MM.1S (cell line): ENCODE results near the gene KCNQ4.

Experiments
- DNase-seq: peaks from one replicate; pipeline ENCODE4 v3.0.0-alpha.2; 2015
- H2AFZ ChIP-seq: fragments of 300-600 bp; sonication (generic); 2 replicates; pipeline ENCODE4 v1.6.0; 2016; ENCODE audit warnings: antibody characterized with exemption, low read length
- H3F3A ChIP-seq: fragments of 300-600 bp; sonication (generic); 2 replicates; pipeline ENCODE4 v1.6.1; 2016; ENCODE audit warnings: mild to moderate bottlenecking, antibody characterized with exemption, low read length, moderate library complexity, mixed read lengths; ENCODE audit not compliant: insufficient read depth
- H3K27ac ChIP-seq: fragments of 300-600 bp; sonication (generic); 2 replicates; pipeline ENCODE4 v1.5.1; 2016; ENCODE audit warnings: mild to moderate bottlenecking, low read length
- H3K27me3 ChIP-seq: fragments of 300-600 bp; sonication (generic); replicated peaks from 2 replicates; pipeline ENCODE4 v1.6.0; 2016; ENCODE audit warnings: low read length; ENCODE audit not compliant: insufficient read depth
- H3K36me3 ChIP-seq: fragments of 300-600 bp; sonication (generic); replicated peaks from 2 replicates; pipeline ENCODE4 v1.6.1; 2016; ENCODE audit warnings: mild to moderate bottlenecking, low read length, mixed read lengths; ENCODE audit not compliant: insufficient read depth
- H3K4me1 ChIP-seq: fragments of 300-600 bp; sonication (generic); 2 replicates; pipeline ENCODE4 v1.6.1; 2016; ENCODE audit warnings: low read length, mixed read lengths
- H3K4me2 ChIP-seq: fragments of 300-600 bp; sonication (generic); 2 replicates; pipeline ENCODE4 v1.6.0; 2016; ENCODE audit warnings: low read depth, low read length
- H3K4me3 ChIP-seq: fragments of 300-600 bp; sonication (generic); 2 replicates; pipeline ENCODE4 v1.5.1; 2016; ENCODE audit warnings: low read length, mixed read lengths
- H3K79me2 ChIP-seq: fragments of 300-600 bp; sonication (generic); 2 replicates; pipeline ENCODE4 v1.6.1; 2016; ENCODE audit warnings: mixed run types, low read length, mixed read lengths
- H3K9ac ChIP-seq: fragments of 300-600 bp; sonication (generic); 2 replicates; pipeline ENCODE4 v1.6.1; 2016; ENCODE audit warnings: low read length, mixed read lengths
- H3K9me2 ChIP-seq: fragments of 300-600 bp; sonication (generic); replicated peaks from 2 replicates; pipeline ENCODE4 v1.6.1; 2016; ENCODE audit warnings: mild to moderate bottlenecking, low read length, mixed read lengths; ENCODE audit not compliant: insufficient read depth
- H3K9me3 ChIP-seq: fragments of 300-600 bp; sonication (generic); replicated peaks from 2 replicates; pipeline ENCODE4 v1.6.1; 2016; ENCODE audit warnings: mild to moderate bottlenecking, low read length, mixed read lengths; ENCODE audit not compliant: insufficient read depth
- H4K20me1 ChIP-seq: fragments of 300-600 bp; sonication (generic); 2 replicates; pipeline ENCODE4 v1.6.1; 2016; ENCODE audit warnings: mild to moderate bottlenecking, low read length, moderate library complexity, mixed read lengths; ENCODE audit not compliant: insufficient read depth
- CTCF ChIP-seq: fragments of 300-600 bp; sonication (generic); IDR thresholded peaks from 2 replicates; pipeline ENCODE4 v1.5.1; 2016; ENCODE audit warnings: antibody characterized with exemption, low read length, mixed read lengths
- EZH2 ChIP-seq: fragments of 300-600 bp; sonication (generic); optimal IDR thresholded peaks from 2 replicates; pipeline ENCODE3; 2017; ENCODE audit warnings: low read depth, mild to moderate bottlenecking, antibody characterized with exemption, low read length, mixed read lengths
- EZH2phosphoT487 ChIP-seq: fragments of 300-600 bp; sonication (generic); IDR thresholded peaks from 2 replicates; pipeline ENCODE4 v1.6.1; 2018; ENCODE audit warnings: antibody characterized with exemption, low read length

The KCNQ4 gene

GRCh38 chr1:40880813-40881549 is 97.4 kb downstream of the KCNQ4 start:
- H3K4me3 ChIP-seq = no peak overlapping the region
- no peak overlapping the region for H3K4me2 ChIP-seq
- no peaks in the 10 kb centered on the region for H3K27me3 ChIP-seq
- no peak overlapping the region for H3K27ac ChIP-seq
- no peak overlapping the region for H3K9ac ChIP-seq
- H3K9me3 ChIP-seq = no peaks in the 10 kb centered on the region
- no peak for DNase-seq
- H3K79me2 ChIP-seq = no peaks in the 10 kb centered on the region
- H3K4me1 ChIP-seq = 0 out of 2 replicates have a peak, but pooled peaks cover under 1% of the 10 kb centered on the region
- no peaks in the 10 kb centered on the region for H3F3A ChIP-seq
- no peaks in the 10 kb centered on the region for H3K36me3 ChIP-seq
- TF ChIP-seq EZH2phosphoT487 (no peak), CTCF (no peak), EZH2 (no peak)
- no peaks in the 10 kb centered on the region for H4K20me1 ChIP-seq
- no peak overlapping the region for H2AFZ ChIP-seq
- no peaks in the 10 kb centered on the region for H3K9me2 ChIP-seq

- H3K27ac ChIP-seq = no peak overlapping the region
- H3K4me3 ChIP-seq = no peak overlapping the region
- DNase-seq = no peak
- H3K36me3 ChIP-seq = no peaks in the 10 kb centered on the region
- no peaks in the 10 kb centered on the region for H3K9me2 ChIP-seq
- H3K79me2 ChIP-seq = no peaks in the 10 kb centered on the region
- no peak overlapping the region for H3K4me2 ChIP-seq
- no peaks in the 10 kb centered on the region for H4K20me1 ChIP-seq
- H3K27me3 ChIP-seq = no peaks in the 10 kb centered on the region
- no peak overlapping the region for H3K9ac ChIP-seq
- no peaks in the 10 kb centered on the region for H3K4me1 ChIP-seq
- H2AFZ ChIP-seq = no peak overlapping the region
- no peaks in the 10 kb centered on the region for H3F3A ChIP-seq
- H3K9me3 ChIP-seq = no peaks in the 10 kb centered on the region
- no peak for TF ChIP-seq EZH2
- TF ChIP-seq EZH2phosphoT487 = no peak
- no peak for TF ChIP-seq CTCF
Observed at GRCh38 chr1:40884055-40884795, 100.6 kb downstream of the KCNQ4 start.

DNA sequence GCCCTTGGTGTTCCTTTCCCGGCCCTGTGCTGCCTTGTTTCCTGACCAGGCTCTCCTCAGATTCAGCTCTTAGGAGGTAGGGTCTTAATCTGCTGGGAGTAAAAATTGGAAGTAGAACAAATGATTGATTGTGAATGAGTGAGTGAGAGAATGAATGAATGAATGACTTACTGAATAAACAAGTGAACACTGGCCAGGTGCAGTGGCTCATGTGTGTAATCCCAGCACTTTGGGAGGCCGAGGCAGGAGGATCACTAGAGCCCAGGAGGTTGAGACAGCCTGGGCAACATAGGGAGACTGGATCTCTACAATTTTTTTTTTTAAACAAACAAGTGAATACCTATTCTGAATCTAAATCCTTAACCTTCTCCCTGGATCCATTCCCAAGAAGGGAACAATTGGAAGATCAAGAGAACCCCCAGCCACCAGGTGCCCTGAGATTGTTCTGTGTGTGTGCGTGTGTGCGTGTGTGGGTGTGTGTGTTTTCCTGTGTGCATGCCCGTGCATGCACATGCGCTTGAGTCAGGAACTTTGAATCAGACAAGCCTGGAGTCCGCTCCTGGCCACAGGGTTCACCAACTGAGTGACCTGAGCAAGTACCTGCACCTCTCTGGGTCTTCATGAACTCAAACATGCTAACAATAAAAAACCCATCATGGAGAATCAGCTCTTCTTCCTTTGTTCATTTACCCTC is 102.9 kb downstream of the KCNQ4 start:
- no peak overlapping the region for H3K9ac ChIP-seq
- H3K9me3 ChIP-seq = no peaks in the 10 kb centered on the region
- no peaks in the 10 kb centered on the region for H3K9me2 ChIP-seq
- H3K27me3 ChIP-seq = no peaks in the 10 kb centered on the region
- no peak overlapping the region for H2AFZ ChIP-seq
- H3K27ac ChIP-seq = no peak overlapping the region
- no peak for TF ChIP-seq EZH2phosphoT487
- no peak for TF ChIP-seq EZH2
- TF ChIP-seq CTCF = no peak
- H3K4me2 ChIP-seq = no peak overlapping the region
- H3K36me3 ChIP-seq = no peaks in the 10 kb centered on the region
- H3K4me3 ChIP-seq = no peak overlapping the region
- no peak for DNase-seq
- no peaks in the 10 kb centered on the region for H3K4me1 ChIP-seq
- no peaks in the 10 kb centered on the region for H3F3A ChIP-seq
- no peaks in the 10 kb centered on the region for H3K79me2 ChIP-seq
- no peaks in the 10 kb centered on the region for H4K20me1 ChIP-seq
